HepG2 (cell line): ENCODE data around the gene TXNRD1. TPM values are rescaled to one million over a fixed set of nuclear protein-coding genes. Genes with fewer than 3 reads are reported as not detected.

Source experiments
- KLF9 ChIP-seq: IDR thresholded peaks from 2 replicates; pipeline ENCODE4 v1.6.1; 2016; ENCODE audit warnings: low read depth
- POLR2AphosphoS2 ChIP-seq: IDR thresholded peaks from 2 replicates; pipeline ENCODE4 v1.6.1; 2011; ENCODE audit warnings: low read depth, low read length, improper control_type of control experiment
- ZNF282 ChIP-seq: fragments of 450-650 bp; IDR thresholded peaks from 2 replicates; pipeline ENCODE4 v1.6.1; 2018; ENCODE audit not compliant: partially characterized antibody
- ZNF329 ChIP-seq: sonication (generic); formaldehyde crosslinking; IDR thresholded peaks from 2 replicates; pipeline ENCODE4 v1.9.0; 2021; ENCODE audit warnings: low read depth, mild to moderate bottlenecking, missing genetic modification reagents
- polyA plus RNA-seq, 8 experiments: library from polyadenylated mRNA; depleted of rRNA in 3 of 8; stranded (reverse) in 7 of 8; unstranded in 1 of 8; fragments of >200 nt; fragmentation: Illumina TruSeq in 4 of 8; extraction: Trizol in 4 of 8; gene quantifications; 2 replicates each; pipeline versions ENCODE4 v1.2.1 to v1.2.3, GENCODE V29; 2011 to 2016; ENCODE audit warnings: low read depth in 4 of 8, missing spikeins in 1 of 8, mixed read lengths in 1 of 8; ENCODE audit not compliant: insufficient read depth in 1 of 8
- total RNA-seq, 5 experiments: library from RNA; depleted of rRNA; stranded (reverse); fragments of >200 nt; fragmentation: Illumina TruSeq; extraction: Trizol; gene quantifications; 2 replicates each; pipeline ENCODE4 v1.2.3, GENCODE V29; 2016; ENCODE audit warnings: low read depth in 1 of 5
- TF ChIP-seq, protein P1 (sequence below): sonication (generic); formaldehyde crosslinking; IDR thresholded peaks from 2 replicates; pipeline ENCODE4 v1.5.0; 2020; ENCODE audit warnings: mild to moderate bottlenecking, missing genetic modification reagents, borderline replicate concordance

TXNRD1 gene
- total and polyA plus RNA-seq, 2 of the 13 experiments (the other 11 are each of a cell fraction or from before 2014, with no cell fraction given), result 54.0 to 190 TPM

DNA sequence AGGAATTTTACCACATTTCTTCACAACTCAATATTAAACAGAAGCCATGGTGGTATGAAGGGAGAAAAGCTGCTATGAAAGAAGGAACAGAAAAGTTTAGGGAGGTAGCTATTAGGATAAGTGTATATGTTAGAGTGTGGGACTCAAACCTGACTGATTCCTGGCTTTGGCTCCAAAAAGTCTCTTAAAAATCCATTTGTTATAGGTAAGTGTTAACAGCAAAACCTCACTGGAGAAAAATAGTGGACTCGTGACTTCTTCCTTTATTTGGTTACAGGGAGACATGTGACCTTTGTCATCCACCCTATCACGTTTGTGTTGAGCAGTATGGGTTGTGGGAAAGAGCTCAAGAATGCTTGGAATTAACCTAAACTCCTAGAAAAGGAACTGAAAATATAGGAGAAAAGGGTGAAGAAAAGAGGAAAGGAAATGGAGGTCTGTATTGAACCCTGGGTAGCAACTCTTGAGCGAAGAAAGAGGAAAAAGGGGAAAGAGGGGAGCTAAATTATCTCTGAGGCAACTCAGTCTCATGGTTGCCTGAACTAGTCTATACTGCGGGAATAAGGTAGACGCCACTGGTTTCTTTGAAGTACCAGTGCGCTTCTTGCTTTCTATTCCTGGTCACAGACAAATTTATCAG is 84.4 kb downstream of the TXNRD1 start (continued):
- TF ChIP-seq, protein P1, sequence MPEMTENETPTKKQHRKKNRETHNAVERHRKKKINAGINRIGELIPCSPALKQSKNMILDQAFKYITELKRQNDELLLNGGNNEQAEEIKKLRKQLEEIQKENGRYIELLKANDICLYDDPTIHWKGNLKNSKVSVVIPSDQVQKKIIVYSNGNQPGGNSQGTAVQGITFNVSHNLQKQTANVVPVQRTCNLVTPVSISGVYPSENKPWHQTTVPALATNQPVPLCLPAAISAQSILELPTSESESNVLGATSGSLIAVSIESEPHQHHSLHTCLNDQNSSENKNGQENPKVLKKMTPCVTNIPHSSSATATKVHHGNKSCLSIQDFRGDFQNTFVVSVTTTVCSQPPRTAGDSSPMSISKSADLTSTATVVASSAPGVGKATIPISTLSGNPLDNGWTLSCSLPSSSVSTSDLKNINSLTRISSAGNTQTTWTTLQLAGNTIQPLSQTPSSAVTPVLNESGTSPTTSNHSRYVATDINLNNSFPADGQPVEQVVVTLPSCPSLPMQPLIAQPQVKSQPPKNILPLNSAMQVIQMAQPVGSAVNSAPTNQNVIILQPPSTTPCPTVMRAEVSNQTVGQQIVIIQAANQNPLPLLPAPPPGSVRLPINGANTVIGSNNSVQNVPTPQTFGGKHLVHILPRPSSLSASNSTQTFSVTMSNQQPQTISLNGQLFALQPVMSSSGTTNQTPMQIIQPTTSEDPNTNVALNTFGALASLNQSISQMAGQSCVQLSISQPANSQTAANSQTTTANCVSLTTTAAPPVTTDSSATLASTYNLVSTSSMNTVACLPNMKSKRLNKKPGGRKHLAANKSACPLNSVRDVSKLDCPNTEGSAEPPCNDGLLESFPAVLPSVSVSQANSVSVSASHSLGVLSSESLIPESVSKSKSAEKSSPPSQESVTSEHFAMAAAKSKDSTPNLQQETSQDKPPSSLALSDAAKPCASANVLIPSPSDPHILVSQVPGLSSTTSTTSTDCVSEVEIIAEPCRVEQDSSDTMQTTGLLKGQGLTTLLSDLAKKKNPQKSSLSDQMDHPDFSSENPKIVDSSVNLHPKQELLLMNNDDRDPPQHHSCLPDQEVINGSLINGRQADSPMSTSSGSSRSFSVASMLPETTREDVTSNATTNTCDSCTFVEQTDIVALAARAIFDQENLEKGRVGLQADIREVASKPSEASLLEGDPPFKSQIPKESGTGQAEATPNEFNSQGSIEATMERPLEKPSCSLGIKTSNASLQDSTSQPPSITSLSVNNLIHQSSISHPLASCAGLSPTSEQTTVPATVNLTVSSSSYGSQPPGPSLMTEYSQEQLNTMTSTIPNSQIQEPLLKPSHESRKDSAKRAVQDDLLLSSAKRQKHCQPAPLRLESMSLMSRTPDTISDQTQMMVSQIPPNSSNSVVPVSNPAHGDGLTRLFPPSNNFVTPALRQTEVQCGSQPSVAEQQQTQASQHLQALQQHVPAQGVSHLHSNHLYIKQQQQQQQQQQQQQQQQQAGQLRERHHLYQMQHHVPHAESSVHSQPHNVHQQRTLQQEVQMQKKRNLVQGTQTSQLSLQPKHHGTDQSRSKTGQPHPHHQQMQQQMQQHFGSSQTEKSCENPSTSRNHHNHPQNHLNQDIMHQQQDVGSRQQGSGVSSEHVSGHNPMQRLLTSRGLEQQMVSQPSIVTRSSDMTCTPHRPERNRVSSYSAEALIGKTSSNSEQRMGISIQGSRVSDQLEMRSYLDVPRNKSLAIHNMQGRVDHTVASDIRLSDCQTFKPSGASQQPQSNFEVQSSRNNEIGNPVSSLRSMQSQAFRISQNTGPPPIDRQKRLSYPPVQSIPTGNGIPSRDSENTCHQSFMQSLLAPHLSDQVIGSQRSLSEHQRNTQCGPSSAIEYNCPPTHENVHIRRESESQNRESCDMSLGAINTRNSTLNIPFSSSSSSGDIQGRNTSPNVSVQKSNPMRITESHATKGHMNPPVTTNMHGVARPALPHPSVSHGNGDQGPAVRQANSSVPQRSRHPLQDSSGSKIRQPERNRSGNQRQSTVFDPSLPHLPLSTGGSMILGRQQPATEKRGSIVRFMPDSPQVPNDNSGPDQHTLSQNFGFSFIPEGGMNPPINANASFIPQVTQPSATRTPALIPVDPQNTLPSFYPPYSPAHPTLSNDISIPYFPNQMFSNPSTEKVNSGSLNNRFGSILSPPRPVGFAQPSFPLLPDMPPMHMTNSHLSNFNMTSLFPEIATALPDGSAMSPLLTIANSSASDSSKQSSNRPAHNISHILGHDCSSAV (CRISPR knock-in tag), result no peak
- no peak for TF ChIP-seq ZNF282
- 0 out of 2 replicates have a peak, but pooled peaks have one; percentile 70 for TF ChIP-seq POLR2AphosphoS2
- no peak for TF ChIP-seq ZNF329 (CRISPR knock-in tag)
- TF ChIP-seq KLF9 (CRISPR knock-in tag), result no peak
